Thyroid gland (tissue), 4 donors: Measurements from ENCODE around the gene CACNB4.

Experiments used
- POLR2A ChIP-seq, 2 donors: fragments of 450-650 bp; IDR thresholded peaks; one replicate each; pipeline ENCODE4 v1.6.1; 2017; ENCODE audit warnings: antibody characterized with exemption in 2 of 2, mild to moderate bottlenecking in 2 of 2, moderate library complexity in 1 of 2
- TF ChIP-seq, protein P1 (sequence below), 6 experiments: fragments of 200-600 bp in 3 of 6; fragments of 450-650 bp in 3 of 6; sonication (generic) in 3 of 6; IDR thresholded peaks; one replicate each; pipeline ENCODE4 v1.5.1; 2016 to 2019; ENCODE audit warnings: antibody characterized with exemption in 6 of 6, mild to moderate bottlenecking in 2 of 6, inconsistent platforms in 1 of 6, moderate library complexity in 1 of 6

DNA sequence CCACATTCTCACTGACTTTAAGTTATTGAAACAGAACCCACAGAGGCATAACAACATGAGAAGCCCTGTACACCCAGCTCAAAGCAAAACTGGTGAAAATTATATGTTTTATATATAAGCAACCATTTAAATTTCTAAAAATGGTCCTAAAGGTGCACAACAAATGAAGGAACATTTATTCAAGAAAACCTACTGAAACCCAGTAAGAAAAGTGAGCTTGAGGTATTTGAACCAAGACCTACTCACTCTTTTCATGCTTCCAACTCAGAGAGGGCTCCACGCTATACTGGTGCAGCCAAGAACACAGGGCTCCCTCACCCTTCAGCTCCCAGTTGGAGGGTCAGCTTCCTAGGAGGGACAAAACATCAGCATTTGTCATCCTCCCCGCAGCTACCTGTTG lies 2.1 kb upstream of the CACNB4 start:
- TF ChIP-seq, protein P1, sequence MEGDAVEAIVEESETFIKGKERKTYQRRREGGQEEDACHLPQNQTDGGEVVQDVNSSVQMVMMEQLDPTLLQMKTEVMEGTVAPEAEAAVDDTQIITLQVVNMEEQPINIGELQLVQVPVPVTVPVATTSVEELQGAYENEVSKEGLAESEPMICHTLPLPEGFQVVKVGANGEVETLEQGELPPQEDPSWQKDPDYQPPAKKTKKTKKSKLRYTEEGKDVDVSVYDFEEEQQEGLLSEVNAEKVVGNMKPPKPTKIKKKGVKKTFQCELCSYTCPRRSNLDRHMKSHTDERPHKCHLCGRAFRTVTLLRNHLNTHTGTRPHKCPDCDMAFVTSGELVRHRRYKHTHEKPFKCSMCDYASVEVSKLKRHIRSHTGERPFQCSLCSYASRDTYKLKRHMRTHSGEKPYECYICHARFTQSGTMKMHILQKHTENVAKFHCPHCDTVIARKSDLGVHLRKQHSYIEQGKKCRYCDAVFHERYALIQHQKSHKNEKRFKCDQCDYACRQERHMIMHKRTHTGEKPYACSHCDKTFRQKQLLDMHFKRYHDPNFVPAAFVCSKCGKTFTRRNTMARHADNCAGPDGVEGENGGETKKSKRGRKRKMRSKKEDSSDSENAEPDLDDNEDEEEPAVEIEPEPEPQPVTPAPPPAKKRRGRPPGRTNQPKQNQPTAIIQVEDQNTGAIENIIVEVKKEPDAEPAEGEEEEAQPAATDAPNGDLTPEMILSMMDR (IDR thresholded peaks at IDR 0.05), result no peak
- TF ChIP-seq POLR2A (IDR thresholded peaks at IDR 0.05), result no peak
